PC-3 (cell line): ENCODE results near the gene RCAN1. TPM values are rescaled to one million over a fixed set of nuclear protein-coding genes. Genes with fewer than 3 reads are reported as not detected.
A peak's percentile ranks its signal among the peaks of the same experiment; 100 is the strongest.

Experiments used
- ATAC-seq: fragments of 200-7000 bp; cut with Tn5 transposase; 2 replicates; pipeline ENCODE4 v1.9.1; 2020; ENCODE audit warnings: mild to moderate bottlenecking, moderate library complexity
- BruUV-seq: library from RNA; stranded (reverse); fragments of 400-500 nt; replicated peaks from 2 replicates; lab custom pipeline; 2021; lab: Mats Ljungman, UMichigan
- CTCF ChIA-PET: fragments of 300-600 bp; sonication (Branson Sonifier 250); formaldehyde crosslinking; loops from one replicate; lab custom pipeline; 2022; ENCODE audit warnings: antibody characterized with exemption; lab: Charles Lee
- POLR2A ChIA-PET: fragments of 300-600 bp; sonication (Branson Sonifier 250); formaldehyde crosslinking; loops from one replicate; lab custom pipeline; 2022; ENCODE audit warnings: antibody characterized with exemption; ENCODE audit not compliant: unreplicated experiment; lab: Charles Lee
- DNase-seq: peaks from one replicate; pipeline ENCODE4 v3.0.0-alpha.2; 2015
- H2AFZ ChIP-seq: fragments of 300-600 bp; sonication (generic); 2 replicates; pipeline ENCODE4 v1.6.0; 2016; ENCODE audit warnings: antibody characterized with exemption, low read length
- H3F3A ChIP-seq: fragments of 300-600 bp; sonication (generic); one replicate; pipeline ENCODE4 v1.6.0; 2017; ENCODE audit warnings: antibody characterized with exemption, low read length, control low read depth, mild to moderate bottlenecking; ENCODE audit not compliant: unreplicated experiment
- H3K27ac ChIP-seq: fragments of 300-600 bp; sonication (generic); 2 replicates; pipeline ENCODE4 v1.5.1; 2016; ENCODE audit warnings: mild to moderate bottlenecking, low read length
- H3K27me3 ChIP-seq: fragments of 300-600 bp; sonication (generic); 2 replicates; pipeline ENCODE4 v1.6.1; 2016; ENCODE audit warnings: low read length, mixed read lengths
- H3K36me3 ChIP-seq: fragments of 300-600 bp; sonication (generic); 2 replicates; pipeline ENCODE4 v1.6.1; 2016; ENCODE audit warnings: low read depth, mixed run types, low read length, mixed read lengths
- H3K4me1 ChIP-seq: fragments of 300-600 bp; sonication (generic); 2 replicates; pipeline ENCODE4 v1.5.1; 2016; ENCODE audit warnings: low read length; ENCODE audit not compliant: insufficient read depth
- H3K4me2 ChIP-seq: fragments of 300-600 bp; sonication (generic); 2 replicates; pipeline ENCODE4 v1.6.0; 2016; ENCODE audit warnings: low read length
- H3K4me3 ChIP-seq: fragments of 300-600 bp; sonication (generic); 2 replicates; pipeline ENCODE4 v1.5.1; 2016; ENCODE audit warnings: mild to moderate bottlenecking, low read length, mixed read lengths
- H3K79me2 ChIP-seq: fragments of 300-600 bp; sonication (generic); 2 replicates; pipeline ENCODE4 v1.6.1; 2017; ENCODE audit warnings: low read length, mixed read lengths
- H3K9ac ChIP-seq: fragments of 300-600 bp; sonication (generic); 2 replicates; pipeline ENCODE4 v1.6.0; 2016; ENCODE audit warnings: mild to moderate bottlenecking, low read length
- H3K9me2 ChIP-seq: fragments of 300-600 bp; sonication (generic); replicated peaks from 2 replicates; pipeline ENCODE4 v1.6.1; 2016; ENCODE audit warnings: mixed run types, low read length, mixed read lengths
- H3K9me3 ChIP-seq: fragments of 300-600 bp; sonication (generic); 2 replicates; pipeline ENCODE4 v1.6.1; 2016; ENCODE audit warnings: low read length, mixed read lengths
- H4K20me1 ChIP-seq: fragments of 300-600 bp; sonication (generic); 2 replicates; pipeline ENCODE4 v1.6.1; 2016; ENCODE audit warnings: low read length, mixed read lengths
- EZH2 ChIP-seq: fragments of 300-600 bp; sonication (generic); IDR thresholded peaks from one replicate; pipeline ENCODE4 v1.6.1; 2017; ENCODE audit warnings: antibody characterized with exemption, mild to moderate bottlenecking, low read length; ENCODE audit not compliant: unreplicated experiment
- EZH2phosphoT487 ChIP-seq: fragments of 300-600 bp; sonication (generic); IDR thresholded peaks from 2 replicates; pipeline ENCODE4 v1.6.1; 2018; ENCODE audit warnings: mild to moderate bottlenecking, antibody characterized with exemption, low read length, borderline replicate concordance
- intact Hi-C: fragments of 100-400 bp; cut with micrococcal nuclease; formaldehyde crosslinking; loops from 2 replicates; pipeline ENCODE4 v1.9.0; 2023
- total RNA-seq: library from RNA; depleted of rRNA; stranded (reverse); fragments of >200 nt; gene quantifications from 2 replicates; pipeline ENCODE4 v1.2.3, GENCODE V29; 2014
- TF ChIP-seq, protein P1 (sequence below): fragments of 300-600 bp; sonication (generic); conservative IDR thresholded peaks from 2 replicates; pipeline ENCODE4 v1.5.1; 2017; ENCODE audit warnings: antibody characterized with exemption, low read depth, mild to moderate bottlenecking, low read length

Gene RCAN1
- total RNA-seq, 1 experiment from 2014 or later, result 26.2 TPM

DNA sequence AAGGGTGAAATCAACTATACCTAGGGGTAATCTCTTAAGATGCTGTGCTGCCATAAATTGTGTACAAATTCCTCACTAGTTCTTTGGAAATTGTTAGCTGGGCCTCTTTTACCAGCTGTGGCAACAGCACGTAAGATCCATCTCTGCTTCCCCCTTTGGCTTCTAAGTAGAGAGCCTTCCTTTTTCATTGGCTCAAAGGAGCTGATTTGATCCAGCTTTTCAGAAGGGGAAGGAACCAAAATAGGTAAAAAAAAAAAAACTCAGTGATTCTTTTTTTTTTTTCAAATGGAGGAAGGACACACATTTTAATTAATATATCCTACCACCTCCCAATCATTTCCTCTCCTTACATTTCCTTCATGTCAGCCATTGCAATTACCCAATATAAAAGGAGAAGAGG is 4.0 kb upstream of the RCAN1 start:
- intact Hi-C loops, result no loop called here
- peaks cover 4% of the 10 kb centered on the region; the same call in 1 of the 2 replicates for H3K79me2 ChIP-seq
- no peak overlapping the region for H3K9ac ChIP-seq
- ATAC-seq (no peak), DNase-seq (no peak)
- H3K9me3 ChIP-seq, result no peaks in the 10 kb centered on the region
- no peaks in the 10 kb centered on the region for H4K20me1 ChIP-seq
- TF ChIP-seq, protein P1, sequence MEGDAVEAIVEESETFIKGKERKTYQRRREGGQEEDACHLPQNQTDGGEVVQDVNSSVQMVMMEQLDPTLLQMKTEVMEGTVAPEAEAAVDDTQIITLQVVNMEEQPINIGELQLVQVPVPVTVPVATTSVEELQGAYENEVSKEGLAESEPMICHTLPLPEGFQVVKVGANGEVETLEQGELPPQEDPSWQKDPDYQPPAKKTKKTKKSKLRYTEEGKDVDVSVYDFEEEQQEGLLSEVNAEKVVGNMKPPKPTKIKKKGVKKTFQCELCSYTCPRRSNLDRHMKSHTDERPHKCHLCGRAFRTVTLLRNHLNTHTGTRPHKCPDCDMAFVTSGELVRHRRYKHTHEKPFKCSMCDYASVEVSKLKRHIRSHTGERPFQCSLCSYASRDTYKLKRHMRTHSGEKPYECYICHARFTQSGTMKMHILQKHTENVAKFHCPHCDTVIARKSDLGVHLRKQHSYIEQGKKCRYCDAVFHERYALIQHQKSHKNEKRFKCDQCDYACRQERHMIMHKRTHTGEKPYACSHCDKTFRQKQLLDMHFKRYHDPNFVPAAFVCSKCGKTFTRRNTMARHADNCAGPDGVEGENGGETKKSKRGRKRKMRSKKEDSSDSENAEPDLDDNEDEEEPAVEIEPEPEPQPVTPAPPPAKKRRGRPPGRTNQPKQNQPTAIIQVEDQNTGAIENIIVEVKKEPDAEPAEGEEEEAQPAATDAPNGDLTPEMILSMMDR, result no peak
- TF ChIP-seq EZH2phosphoT487, result no peak
- no peak for TF ChIP-seq EZH2
- H3K9me2 ChIP-seq, result no peaks in the 10 kb centered on the region
- no peak overlapping the region for H2AFZ ChIP-seq
- H3K27ac ChIP-seq, result no peak overlapping the region
- ChIA-PET POLR2A (no interaction called here), CTCF (interaction anchor here (0.7 kb wide), 1 partner anchor 37 kb away, joined by 4 read pairs; no protein-coding TSS in a partner anchor)
- no peaks in the 10 kb centered on the region for H3F3A ChIP-seq
- H3K36me3 ChIP-seq, result no peaks in the 10 kb centered on the region
- no TSS peak for BruUV-seq
- H3K4me2 ChIP-seq, result no peak overlapping the region
- H3K4me1 ChIP-seq, result peaks cover 7% of the 10 kb centered on the region
- peaks cover 11% of the 10 kb centered on the region; the same call in 1 of the 2 replicates for H3K27me3 ChIP-seq
- no peak overlapping the region for H3K4me3 ChIP-seq

DNA sequence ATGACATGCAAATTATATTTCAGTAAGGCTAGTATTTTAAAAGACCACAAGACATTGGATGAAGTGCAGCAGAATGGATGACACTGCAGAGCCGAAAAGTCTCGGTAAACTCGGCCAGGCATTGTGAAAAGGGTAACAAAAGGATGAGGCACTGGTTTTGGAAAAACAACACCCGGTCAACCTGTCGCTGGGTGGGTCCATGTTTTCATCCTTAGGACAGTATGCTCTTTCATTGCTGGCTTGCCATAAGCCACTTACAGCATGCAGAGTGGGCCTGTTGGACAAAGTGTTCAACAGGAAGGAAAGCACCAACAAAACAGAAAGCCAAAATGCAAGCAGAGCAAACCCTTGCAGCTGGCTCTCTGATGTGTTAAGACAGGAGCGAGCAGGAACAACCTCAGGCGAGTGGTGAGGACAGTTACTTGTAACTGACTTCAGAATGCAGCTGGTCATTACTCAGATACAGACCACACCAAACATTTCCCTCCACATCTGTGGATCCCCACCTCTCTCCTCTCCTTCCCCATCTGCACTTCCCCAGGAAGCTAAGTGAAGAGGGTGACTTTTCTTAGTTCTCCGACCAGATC is 2.9 kb upstream of the RCAN1 start:
- no peak overlapping the region for H3K27ac ChIP-seq
- no peaks in the 10 kb centered on the region for H4K20me1 ChIP-seq
- intact Hi-C loops, result no loop called here
- ChIA-PET CTCF (interaction anchor here (0.7 kb wide), 1 partner anchor 36 kb away, joined by 4 read pairs; no protein-coding TSS in a partner anchor), POLR2A (no interaction called here)
- H3K36me3 ChIP-seq, result no peaks in the 10 kb centered on the region
- no peak for TF ChIP-seq EZH2
- TF ChIP-seq, protein P1, result no peak
- TF ChIP-seq EZH2phosphoT487, result no peak
- no peak overlapping the region for H3K4me3 ChIP-seq
- no TSS peak for BruUV-seq
- DNase-seq (no peak), ATAC-seq (no peak)
- no peak overlapping the region for H2AFZ ChIP-seq
- H3K4me1 ChIP-seq, result peaks cover 10% of the 10 kb centered on the region
- H3F3A ChIP-seq, result no peaks in the 10 kb centered on the region
- peaks cover 4% of the 10 kb centered on the region; the same call in 1 of the 2 replicates for H3K27me3 ChIP-seq
- no peaks in the 10 kb centered on the region for H3K9me3 ChIP-seq
- no peak overlapping the region for H3K4me2 ChIP-seq
- H3K79me2 ChIP-seq, result peaks cover 11% of the 10 kb centered on the region; the same call in 1 of the 2 replicates
- H3K9ac ChIP-seq, result no peak overlapping the region
- no peaks in the 10 kb centered on the region for H3K9me2 ChIP-seq

DNA sequence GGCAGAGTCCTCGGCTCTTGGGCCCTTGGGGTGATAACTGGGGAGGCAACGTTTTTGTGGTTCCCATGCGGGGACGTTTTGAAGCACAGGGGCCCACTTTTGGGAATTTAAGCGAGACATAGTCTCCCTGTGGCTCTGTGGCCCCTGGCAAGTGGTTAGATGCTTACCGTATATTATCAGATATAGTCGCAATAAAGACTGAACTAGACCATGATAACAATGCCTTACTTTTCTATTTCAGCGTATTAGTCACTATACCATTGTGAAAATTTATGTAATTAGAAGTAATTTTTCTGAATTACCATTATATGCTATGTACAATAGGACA is 538 bp upstream of the RCAN1 start:
- POLR2A ChIA-PET, result interaction anchor here (0.5 kb wide), 1 partner anchor 436 kb away, joined by 3 read pairs; no protein-coding TSS in a partner anchor
- intact Hi-C loops, result no loop called here
- CTCF ChIA-PET, result interaction anchor here (1.7 kb wide), 1 partner anchor 12 kb away, joined by 4 read pairs; no protein-coding TSS in a partner anchor

More for the DNA sequence above, 538 bp upstream of the RCAN1 start:
- Histone ChIP-seq H3K79me2 (peaks cover 18% of the 10 kb centered on the region; the same call in 1 of the 2 replicates), H3F3A (no peaks in the 10 kb centered on the region), H4K20me1 (no peaks in the 10 kb centered on the region), H3K4me2 (peak overlapping the region; percentile 88), H3K4me3 (peak overlapping the region; percentile 70), H3K9me3 (no peaks in the 10 kb centered on the region), H3K9me2 (no peaks in the 10 kb centered on the region), H3K27ac (no peak overlapping the region), H3K4me1 (peaks cover 10% of the 10 kb centered on the region), H3K27me3 (no peaks in the 10 kb centered on the region; the same call in 1 of the 2 replicates), H3K36me3 (no peaks in the 10 kb centered on the region), H3K9ac (no peak overlapping the region), H2AFZ (peak overlapping the region; percentile 87)
- DNase-seq, result no peak
- no peak for TF ChIP-seq EZH2
- TF ChIP-seq EZH2phosphoT487, result no peak
- TF ChIP-seq, protein P1, result no peak
- no TSS peak for BruUV-seq
- ATAC-seq, result peak; percentile 29
